Measurements from ENCODE around the gene FOXE3. TPM values are rescaled to one million over a fixed set of nuclear protein-coding genes. Genes with fewer than 3 reads are reported as not detected.
A peak's percentile ranks its signal among the peaks of the same experiment; 100 is the strongest.

The FOXE3 gene
- total RNA-seq, 1 experiment from 2014 or later, result 0.46 TPM

DNA sequence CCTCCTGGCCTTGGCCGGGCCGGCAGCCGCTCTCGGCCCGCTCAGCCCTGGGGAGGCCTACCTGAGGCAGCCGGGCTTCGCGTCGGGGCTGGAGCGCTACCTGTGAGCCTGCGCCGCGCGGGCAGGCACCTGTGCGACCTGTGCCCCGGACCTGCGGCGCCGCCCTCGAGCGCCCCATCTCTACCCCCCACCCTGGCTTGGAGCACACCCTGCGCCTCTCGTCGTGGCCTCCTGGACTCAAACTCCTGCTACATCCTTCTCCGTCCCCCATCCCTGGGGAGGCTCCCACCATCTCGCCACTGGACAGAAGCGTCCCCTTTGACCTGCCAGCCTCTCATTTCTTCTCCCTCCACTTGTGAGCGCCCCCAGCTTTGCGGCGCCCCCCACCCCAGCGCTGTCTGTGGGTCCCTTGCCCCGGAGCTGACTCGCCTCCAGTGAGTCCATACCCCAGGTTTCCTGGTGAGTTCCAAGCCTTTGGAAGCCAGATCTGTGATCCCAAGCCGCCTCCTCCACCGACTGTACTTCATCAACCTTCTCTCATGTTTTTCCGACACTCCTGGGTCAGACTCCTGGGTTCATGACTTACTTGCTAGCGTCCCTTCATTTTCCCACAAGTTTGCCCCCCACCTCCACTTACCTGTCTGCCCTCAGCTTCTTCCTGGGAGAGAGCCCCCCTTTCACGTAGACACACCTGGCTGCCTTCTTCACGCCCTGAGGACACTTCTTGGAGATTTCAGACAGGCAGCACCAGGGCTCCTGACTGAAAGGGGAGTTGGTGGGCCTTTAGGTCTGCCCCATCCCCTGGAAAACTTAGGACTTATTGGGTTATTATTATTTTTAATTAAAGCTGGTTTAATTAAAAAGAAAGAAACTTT lies 1.3 kb downstream of the FOXE3 start:
- in situ Hi-C loops (cut with HindIII; ENCODE audit: low pct_unique_long_range_greater_than_20kb, low sequenced_read_pairs) (no loop called here), intact Hi-C loops (cut with micrococcal nuclease; ENCODE audit: unreplicated experiment) (no loop called here)
- no TSS peak for BruUV-seq (replicated peaks)
- no peaks in the 10 kb centered on the region for H3K36me3 ChIP-seq (ENCODE audit: control insufficient read depth, insufficient read depth, low read length)
- no peak overlapping the region for H3K27ac ChIP-seq (ENCODE audit: low read length)
- H3K27me3 ChIP-seq (ENCODE audit: control insufficient read depth, insufficient read depth, low read length), result no peaks in the 10 kb centered on the region
- CTCF ChIA-PET, result interaction anchor here (1.2 kb wide), 1 partner anchor 20 kb away, joined by 4 read pairs; the partner anchor contains the start of gene FOXD2
- TF ChIP-seq, protein P1, sequence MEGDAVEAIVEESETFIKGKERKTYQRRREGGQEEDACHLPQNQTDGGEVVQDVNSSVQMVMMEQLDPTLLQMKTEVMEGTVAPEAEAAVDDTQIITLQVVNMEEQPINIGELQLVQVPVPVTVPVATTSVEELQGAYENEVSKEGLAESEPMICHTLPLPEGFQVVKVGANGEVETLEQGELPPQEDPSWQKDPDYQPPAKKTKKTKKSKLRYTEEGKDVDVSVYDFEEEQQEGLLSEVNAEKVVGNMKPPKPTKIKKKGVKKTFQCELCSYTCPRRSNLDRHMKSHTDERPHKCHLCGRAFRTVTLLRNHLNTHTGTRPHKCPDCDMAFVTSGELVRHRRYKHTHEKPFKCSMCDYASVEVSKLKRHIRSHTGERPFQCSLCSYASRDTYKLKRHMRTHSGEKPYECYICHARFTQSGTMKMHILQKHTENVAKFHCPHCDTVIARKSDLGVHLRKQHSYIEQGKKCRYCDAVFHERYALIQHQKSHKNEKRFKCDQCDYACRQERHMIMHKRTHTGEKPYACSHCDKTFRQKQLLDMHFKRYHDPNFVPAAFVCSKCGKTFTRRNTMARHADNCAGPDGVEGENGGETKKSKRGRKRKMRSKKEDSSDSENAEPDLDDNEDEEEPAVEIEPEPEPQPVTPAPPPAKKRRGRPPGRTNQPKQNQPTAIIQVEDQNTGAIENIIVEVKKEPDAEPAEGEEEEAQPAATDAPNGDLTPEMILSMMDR (IDR thresholded peaks at IDR 0.05), result no peak
- TF ChIP-seq, protein P2, sequence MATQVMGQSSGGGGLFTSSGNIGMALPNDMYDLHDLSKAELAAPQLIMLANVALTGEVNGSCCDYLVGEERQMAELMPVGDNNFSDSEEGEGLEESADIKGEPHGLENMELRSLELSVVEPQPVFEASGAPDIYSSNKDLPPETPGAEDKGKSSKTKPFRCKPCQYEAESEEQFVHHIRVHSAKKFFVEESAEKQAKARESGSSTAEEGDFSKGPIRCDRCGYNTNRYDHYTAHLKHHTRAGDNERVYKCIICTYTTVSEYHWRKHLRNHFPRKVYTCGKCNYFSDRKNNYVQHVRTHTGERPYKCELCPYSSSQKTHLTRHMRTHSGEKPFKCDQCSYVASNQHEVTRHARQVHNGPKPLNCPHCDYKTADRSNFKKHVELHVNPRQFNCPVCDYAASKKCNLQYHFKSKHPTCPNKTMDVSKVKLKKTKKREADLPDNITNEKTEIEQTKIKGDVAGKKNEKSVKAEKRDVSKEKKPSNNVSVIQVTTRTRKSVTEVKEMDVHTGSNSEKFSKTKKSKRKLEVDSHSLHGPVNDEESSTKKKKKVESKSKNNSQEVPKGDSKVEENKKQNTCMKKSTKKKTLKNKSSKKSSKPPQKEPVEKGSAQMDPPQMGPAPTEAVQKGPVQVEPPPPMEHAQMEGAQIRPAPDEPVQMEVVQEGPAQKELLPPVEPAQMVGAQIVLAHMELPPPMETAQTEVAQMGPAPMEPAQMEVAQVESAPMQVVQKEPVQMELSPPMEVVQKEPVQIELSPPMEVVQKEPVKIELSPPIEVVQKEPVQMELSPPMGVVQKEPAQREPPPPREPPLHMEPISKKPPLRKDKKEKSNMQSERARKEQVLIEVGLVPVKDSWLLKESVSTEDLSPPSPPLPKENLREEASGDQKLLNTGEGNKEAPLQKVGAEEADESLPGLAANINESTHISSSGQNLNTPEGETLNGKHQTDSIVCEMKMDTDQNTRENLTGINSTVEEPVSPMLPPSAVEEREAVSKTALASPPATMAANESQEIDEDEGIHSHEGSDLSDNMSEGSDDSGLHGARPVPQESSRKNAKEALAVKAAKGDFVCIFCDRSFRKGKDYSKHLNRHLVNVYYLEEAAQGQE (IDR thresholded peaks at IDR 0.05; ENCODE audit: insufficient read depth in 1 of 2, low read depth in 2 of 2, low read length in 1 of 2), result no peak
- TF ChIP-seq TCF7L2 (IDR thresholded peaks at IDR 0.05; ENCODE audit: low read depth, low read length) (no peak), SIN3A (IDR thresholded peaks at IDR 0.05; ENCODE audit: borderline replicate concordance, insufficient read depth, low read depth, low read length) (no peak), POLR2AphosphoS5 (IDR thresholded peaks at IDR 0.05; ENCODE audit: low read depth, low read length) (no peak)
- H3K4me3 ChIP-seq (ENCODE audit: low read depth in 2 of 2, low read length in 2 of 2), result no peak overlapping the region
- H3K9me3 ChIP-seq (ENCODE audit: control insufficient read depth, insufficient read depth, low read depth, low read length), result no peaks in the 10 kb centered on the region
- ATAC-seq (peak; percentile 29; the same call in 1 of the 2 replicates), DNase-seq (ENCODE audit: low read depth, low spot score) (no peak)
- no peaks in the 10 kb centered on the region for H3K4me1 ChIP-seq (ENCODE audit: control insufficient read depth, insufficient read depth, low read length)
- POLR2A ChIA-PET, result no interaction called here

DNA sequence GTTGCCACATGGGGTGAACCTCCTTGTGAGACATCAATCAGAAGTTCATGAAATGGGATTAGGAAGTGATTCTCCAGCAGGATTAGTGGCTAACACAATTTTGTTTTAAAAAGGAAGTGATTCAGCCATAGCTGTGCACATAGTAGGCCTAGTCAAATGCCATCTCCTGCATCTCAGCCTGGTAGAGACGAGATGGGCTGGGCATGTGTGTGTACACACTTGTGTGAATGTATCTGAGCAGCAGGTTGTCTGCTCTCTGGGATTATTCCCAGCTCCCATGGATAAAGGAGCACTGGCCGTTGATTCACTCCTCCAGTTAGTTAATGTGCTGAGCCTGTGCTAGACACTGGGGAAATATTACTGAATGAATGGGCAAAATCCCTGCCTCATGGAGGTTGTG lies 2.0 kb downstream of the FOXE3 start:
- no TSS peak for BruUV-seq (replicated peaks)
- in situ Hi-C loops (cut with HindIII; ENCODE audit: low pct_unique_long_range_greater_than_20kb, low sequenced_read_pairs), result no loop called here
- no peak for DNase-seq (ENCODE audit: low read depth, low spot score)
- CTCF ChIA-PET, result interaction anchor here (1.2 kb wide), 1 partner anchor 20 kb away, joined by 4 read pairs; the partner anchor contains the start of gene FOXD2
- intact Hi-C loops (cut with micrococcal nuclease; ENCODE audit: unreplicated experiment), result no loop called here
- TF ChIP-seq, protein P1 (IDR thresholded peaks at IDR 0.05), result no peak
- TF ChIP-seq TCF7L2 (IDR thresholded peaks at IDR 0.05; ENCODE audit: low read depth, low read length) (no peak), SIN3A (IDR thresholded peaks at IDR 0.05; ENCODE audit: borderline replicate concordance, insufficient read depth, low read depth, low read length) (no peak), POLR2AphosphoS5 (IDR thresholded peaks at IDR 0.05; ENCODE audit: low read depth, low read length) (no peak)
- TF ChIP-seq, protein P2 (IDR thresholded peaks at IDR 0.05; ENCODE audit: insufficient read depth in 1 of 2, low read depth in 2 of 2, low read length in 1 of 2), result no peak
- ATAC-seq, result no peak
- POLR2A ChIA-PET, result no interaction called here
- Histone ChIP-seq H3K27ac (ENCODE audit: low read length) (no peak overlapping the region), H3K9me3 (ENCODE audit: control insufficient read depth, insufficient read depth, low read depth, low read length) (no peaks in the 10 kb centered on the region), H3K4me3 (ENCODE audit: low read depth in 2 of 2, low read length in 2 of 2) (no peak overlapping the region), H3K4me1 (ENCODE audit: control insufficient read depth, insufficient read depth, low read length) (no peaks in the 10 kb centered on the region), H3K27me3 (ENCODE audit: control insufficient read depth, insufficient read depth, low read length) (no peaks in the 10 kb centered on the region), H3K36me3 (ENCODE audit: control insufficient read depth, insufficient read depth, low read length) (no peaks in the 10 kb centered on the region)
